HepG2 (cell line): Measurements from ENCODE around the gene TRIM54. TPM values are rescaled to one million over a fixed set of nuclear protein-coding genes. Genes with fewer than 3 reads are reported as not detected.

Experiments
- ATAC-seq: fragments of 200-7000 bp; cut with Tn5 transposase; 3 replicates; pipeline ENCODE4 v1.9.1; 2020; ENCODE audit warnings: mild to moderate bottlenecking, moderate library complexity
- BruUV-seq: library from RNA; stranded (reverse); fragments of 400-500 nt; replicated peaks from 2 replicates; lab custom pipeline; 2021; lab: Mats Ljungman, UMichigan
- CTCF ChIA-PET: fragments of 300-600 bp; formaldehyde crosslinking; extraction: SDS; loops from one replicate; lab custom pipeline; 2021; ENCODE audit warnings: low total read pairs, inconsistent platforms, low intra/inter-chr PET ratio; lab: Yijun Ruan, JAX
- POLR2A ChIA-PET: fragments of 350-600 bp; sonication (Branson Sonifier 250); formaldehyde crosslinking; loops from one replicate; lab custom pipeline; 2020; ENCODE audit warnings: antibody characterized with exemption, inconsistent platforms; lab: Yijun Ruan, JAX
- DNase-seq: peaks from one replicate; pipeline ENCODE4 v3.0.0-alpha.2; 2015; ENCODE audit warnings: low spot score
- FAIRE-seq: peaks from 3 replicates; lab custom pipeline; 2011; peaks lifted over from hg19 to GRCh38; lab: Jason Lieb, UNC
- H2AFZ ChIP-seq: one replicate; pipeline ENCODE4 v1.6.1; 2011; ENCODE audit warnings: low read length, inconsistent platforms
- H3K27ac ChIP-seq: fragments of 300-600 bp; 3 replicates; pipeline ENCODE4 v1.8.0; 2011; ENCODE audit warnings: mixed run types, mild to moderate bottlenecking, mixed read lengths, low read length, inconsistent platforms; ENCODE audit not compliant: insufficient read depth; ENCODE audit errors: extremely low read length
- H3K27me3 ChIP-seq, 2 experiments: fragments of 200-600 bp in 1 of 2; 2 replicates in 1 of 2; 3 replicates in 1 of 2; pipeline versions ENCODE4 v1.6.0 to v1.8.0; 2011; ENCODE audit warnings: low read length in 2 of 2, mild to moderate bottlenecking in 2 of 2, moderate library complexity in 2 of 2, inconsistent platforms in 1 of 2; ENCODE audit not compliant: insufficient read depth in 2 of 2, control insufficient read depth in 1 of 2
- H3K36me3 ChIP-seq, 2 experiments: fragments of 200-600 bp in 1 of 2; replicated peaks in 1 of 2; 2 replicates in 1 of 2; 3 replicates in 1 of 2; pipeline versions ENCODE4 v1.5.1 to v1.8.0; 2011; ENCODE audit warnings: low read length in 2 of 2, inconsistent platforms in 1 of 2; ENCODE audit not compliant: insufficient read depth in 2 of 2, control insufficient read depth in 1 of 2
- H3K4me1 ChIP-seq: 2 replicates; pipeline ENCODE4 v1.5.1; 2012; ENCODE audit warnings: low read length, inconsistent platforms; ENCODE audit not compliant: insufficient read depth
- H3K4me2 ChIP-seq: 2 replicates; pipeline ENCODE4 v1.6.0; 2011; ENCODE audit warnings: low read depth, low read length, inconsistent platforms
- H3K4me3 ChIP-seq, 3 experiments: fragments of 200-600 bp in 1 of 3; sonication (generic), shearing (Covaris generic) in 1 of 3; replicated peaks in 1 of 3; 2 replicates each; pipeline ENCODE4 v1.5.1; 2011 to 2016; ENCODE audit warnings: low read length in 3 of 3, inconsistent platforms in 2 of 3, low read depth in 2 of 3, mild to moderate bottlenecking in 2 of 3, control low read depth in 1 of 3, mixed read lengths in 1 of 3; ENCODE audit not compliant: insufficient read depth in 1 of 3
- H3K79me2 ChIP-seq: one replicate; pipeline ENCODE4 v1.6.1; 2011; ENCODE audit warnings: low read length, inconsistent platforms; ENCODE audit not compliant: insufficient read depth
- H3K9ac ChIP-seq: 2 replicates; pipeline ENCODE4 v1.6.0; 2011; ENCODE audit warnings: mild to moderate bottlenecking, low read depth, low read length, inconsistent platforms; ENCODE audit not compliant: insufficient read depth
- H3K9me3 ChIP-seq: 2 replicates; pipeline ENCODE4 v1.5.1; 2012; ENCODE audit warnings: mild to moderate bottlenecking, low read length
- H4K20me1 ChIP-seq: 2 replicates; pipeline ENCODE4 v1.6.0; 2011; ENCODE audit warnings: inconsistent platforms, mild to moderate bottlenecking, low read length, moderate library complexity; ENCODE audit not compliant: insufficient read depth
- ATF1 ChIP-seq: IDR thresholded peaks from 2 replicates; pipeline ENCODE4 v1.6.1; 2016; ENCODE audit warnings: mild to moderate bottlenecking, control low read depth
- CEBPG ChIP-seq: IDR thresholded peaks from 2 replicates; pipeline ENCODE4 v1.6.1; 2016
- GPN1 ChIP-seq: sonication (generic); formaldehyde crosslinking; IDR thresholded peaks from 2 replicates; pipeline ENCODE4 v1.5.1; 2020; ENCODE audit warnings: missing genetic modification reagents, borderline replicate concordance
- HMG20B ChIP-seq: conservative IDR thresholded peaks from 2 replicates; pipeline ENCODE4 v1.6.1; 2016; ENCODE audit warnings: missing genetic modification reagents, missing compliant biosample characterization
- IRX3 ChIP-seq: sonication (generic); formaldehyde crosslinking; IDR thresholded peaks from 2 replicates; pipeline ENCODE4 v1.8.1; 2023; ENCODE audit warnings: mild to moderate bottlenecking, low read depth, missing genetic modification reagents, borderline replicate concordance
- MAFF ChIP-seq: IDR thresholded peaks from 2 replicates; pipeline ENCODE4 v1.6.1; 2011; ENCODE audit warnings: low read depth, low read length, improper control_type of control experiment
- MAFK ChIP-seq, 2 experiments: IDR thresholded peaks in 1 of 2; conservative IDR thresholded peaks in 1 of 2; 2 replicates each; pipeline ENCODE4 v1.6.1; 2011; ENCODE audit warnings: improper control_type of control experiment in 2 of 2, low read length in 2 of 2
- NFYC ChIP-seq: IDR thresholded peaks from 2 replicates; pipeline ENCODE4 v1.6.1; 2016; ENCODE audit warnings: missing genetic modification reagents, missing compliant biosample characterization
- SNAPC2 ChIP-seq: sonication (generic); formaldehyde crosslinking; IDR thresholded peaks from 2 replicates; pipeline ENCODE4 v1.8.1; 2022; ENCODE audit warnings: mild to moderate bottlenecking, missing genetic modification reagents
- SRSF9 ChIP-seq: fragments of 200-400 bp; formaldehyde crosslinking; IDR thresholded peaks from 2 replicates; pipeline ENCODE4 v1.6.1; 2018; ENCODE audit warnings: borderline replicate concordance, mild to moderate bottlenecking, low read depth, low read length; ENCODE audit not compliant: insufficient read depth, poor library complexity, severe bottlenecking
- SSRP1 ChIP-seq: IDR thresholded peaks from 2 replicates; pipeline ENCODE4 v1.6.1; 2016; ENCODE audit warnings: control low read depth
- TEAD3 ChIP-seq: optimal IDR thresholded peaks from 2 replicates; pipeline ENCODE3; 2016; ENCODE audit warnings: borderline replicate concordance
- ZFP62 ChIP-seq: sonication (generic); formaldehyde crosslinking; IDR thresholded peaks from 2 replicates; pipeline ENCODE4 v1.4.0; 2020; ENCODE audit warnings: missing genetic modification reagents
- ZFY ChIP-seq: sonication (generic); formaldehyde crosslinking; IDR thresholded peaks from 2 replicates; pipeline ENCODE4 v1.4.0; 2020; ENCODE audit warnings: missing genetic modification reagents
- ZNF562 ChIP-seq: sonication (generic); formaldehyde crosslinking; IDR thresholded peaks from 2 replicates; pipeline ENCODE4 v1.8.0; 2022; ENCODE audit warnings: missing genetic modification reagents, borderline replicate concordance
- WGBS: methylation state at CpG from one replicate; pipeline ENCODE4 v1.1.6; 2017; ENCODE audit warnings: low lambda C conversion rate; 5-methylcytosine and 5-hydroxymethylcytosine counted together
- in situ Hi-C: cut with HindIII; loops from 2 replicates; pipeline ENCODE4 v1.10.0; 2017; ENCODE audit warnings: low pct_unique_long_range_greater_than_20kb; ENCODE audit not compliant: extremely low pct_ligation_motif_present
- intact Hi-C: fragments of 100-400 bp; cut with micrococcal nuclease; formaldehyde crosslinking; loops from one replicate; pipeline ENCODE4 v1.10.0; 2022; ENCODE audit not compliant: unreplicated experiment
- polyA plus RNA-seq, 8 experiments: library from polyadenylated mRNA; depleted of rRNA in 3 of 8; stranded (reverse) in 7 of 8; unstranded in 1 of 8; fragments of >200 nt; fragmentation: Illumina TruSeq in 4 of 8; extraction: Trizol in 4 of 8; gene quantifications; 2 replicates each; pipeline versions ENCODE4 v1.2.1 to v1.2.3, GENCODE V29; 2011 to 2016; ENCODE audit warnings: low read depth in 4 of 8, missing spikeins in 1 of 8, mixed read lengths in 1 of 8; ENCODE audit not compliant: insufficient read depth in 1 of 8
- total RNA-seq, 5 experiments: library from RNA; depleted of rRNA; stranded (reverse); fragments of >200 nt; fragmentation: Illumina TruSeq; extraction: Trizol; gene quantifications; 2 replicates each; pipeline ENCODE4 v1.2.3, GENCODE V29; 2016; ENCODE audit warnings: low read depth in 1 of 5
- TF ChIP-seq, protein P1 (sequence below): sonication (generic); formaldehyde crosslinking; IDR thresholded peaks from 2 replicates; pipeline ENCODE4 v1.4.0; 2020; ENCODE audit warnings: missing genetic modification reagents, borderline replicate concordance
- TF ChIP-seq, protein P2 (sequence below): sonication (generic); formaldehyde crosslinking; IDR thresholded peaks from 2 replicates; pipeline ENCODE4 v1.9.0; 2022; ENCODE audit warnings: missing genetic modification reagents, mild to moderate bottlenecking, borderline replicate concordance
- TF ChIP-seq, protein P3 (sequence below): sonication (generic); formaldehyde crosslinking; IDR thresholded peaks from 2 replicates; pipeline ENCODE4 v1.5.0; 2020; ENCODE audit warnings: mild to moderate bottlenecking, missing genetic modification reagents

TRIM54 gene
- total and polyA plus RNA-seq, 2 of the 13 experiments (the other 11 are each of a cell fraction or from before 2014, with no cell fraction given), result 0.07 to 0.13 TPM

DNA sequence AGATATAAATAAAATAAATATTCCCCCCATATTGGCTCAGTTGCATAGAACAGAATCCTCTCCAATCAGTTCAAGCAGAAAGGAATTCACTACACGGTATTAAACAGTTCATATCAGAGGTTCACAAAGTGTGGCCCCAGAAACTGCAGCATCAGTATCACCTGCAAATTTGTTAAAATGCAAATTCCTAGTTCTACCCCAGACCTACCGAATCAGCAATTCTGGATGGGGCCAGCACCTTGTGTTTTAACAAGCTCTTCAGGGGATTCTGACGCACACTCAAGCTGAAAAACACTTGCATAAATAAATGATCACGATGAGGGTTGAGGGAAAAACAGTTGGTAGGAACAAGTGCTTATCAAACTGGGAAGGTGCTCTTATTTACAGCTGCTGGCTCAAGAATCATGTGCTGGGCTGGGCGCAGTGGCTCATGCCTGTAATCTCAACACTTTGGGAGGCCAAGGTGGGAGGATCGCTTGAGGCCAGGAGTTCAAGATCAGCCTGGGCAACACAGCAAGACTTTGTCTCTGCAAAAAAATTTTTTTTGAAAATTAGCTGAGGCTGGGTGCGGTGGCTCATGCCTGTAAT, 68.0 kb downstream of the TRIM54 start (continued):
- no peak for TF ChIP-seq ZFP62 (CRISPR knock-in tag)

DNA sequence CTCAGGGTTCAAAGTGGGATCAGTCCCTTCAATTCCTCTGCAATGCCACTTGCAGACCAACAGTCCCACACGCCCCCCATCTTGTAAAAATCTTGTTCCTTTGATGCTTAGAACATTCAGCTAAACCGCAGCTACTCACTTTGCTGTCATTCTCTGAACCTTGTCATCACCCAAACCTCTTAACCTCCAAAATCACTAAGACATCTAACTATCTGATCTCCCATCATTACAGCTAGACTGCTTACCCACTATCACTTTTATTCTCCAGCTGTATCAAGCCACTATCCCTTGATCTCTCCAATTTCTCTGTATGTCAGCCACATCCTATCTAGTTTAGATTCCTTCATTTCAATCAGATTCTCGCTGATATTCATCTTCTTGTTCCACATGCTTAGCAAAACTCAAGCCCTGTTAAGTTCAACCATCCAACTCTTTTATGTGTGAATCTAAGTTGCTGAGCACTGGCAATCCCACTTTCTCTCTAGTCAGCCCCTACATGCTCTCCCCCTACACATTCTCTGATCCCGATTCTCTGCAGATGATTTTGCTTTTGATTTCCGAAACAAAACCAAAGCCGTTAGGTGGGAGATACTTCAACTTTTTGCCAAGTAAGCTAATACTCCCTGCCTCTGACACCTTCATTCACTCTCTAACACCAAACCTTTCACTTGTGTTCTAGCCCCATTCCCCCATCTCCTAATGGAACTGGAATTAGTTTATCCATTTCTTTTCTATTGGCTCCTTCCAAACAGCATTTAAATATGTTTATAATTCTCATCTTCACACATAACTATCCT, 69.8 kb downstream of the TRIM54 start:
- Histone ChIP-seq H3K27ac (no peak overlapping the region), H3K27me3 (no peaks in the 10 kb centered on the region; a peak in 1 of 5 replicates), H3K79me2 (peaks cover 88% of the 10 kb centered on the region), H3K4me2 (no peak overlapping the region), H3K9me3 (no peaks in the 10 kb centered on the region), H2AFZ (no peak overlapping the region), H3K9ac (no peak overlapping the region), H3K4me3 (no peak overlapping the region), H3K4me1 (peaks cover 49% of the 10 kb centered on the region), H4K20me1 (no peaks in the 10 kb centered on the region), H3K36me3 (peaks cover 1 to 5% of the 10 kb centered on the region in 2 experiments; a peak in 2 of 5 replicates)
- WGBS, result 98% methylated on average over 6 of the region's 6 CpGs
- intact Hi-C loops, result no loop called here
- POLR2A ChIA-PET, result interaction anchor here (1.6 to 4.1 kb wide), 3 partner anchors 9 to 29 kb away, joined by 5 to 73 read pairs (median 29); partner anchors contain the start of gene MPV17
- DNase-seq (no peak), FAIRE-seq (no peak), ATAC-seq (no peak)
- in situ Hi-C loops, result no loop called here
- no TSS peak for BruUV-seq
- CTCF ChIA-PET, result no interaction called here
- no peak for TF ChIP-seq SSRP1 (CRISPR knock-in tag)
- TF ChIP-seq ZNF562 (CRISPR knock-in tag), result no peak
- TF ChIP-seq ATF1, result 0 out of 2 replicates have a peak, but pooled peaks have one; percentile 22
- no peak for TF ChIP-seq ZFY (CRISPR knock-in tag)
- no peak for TF ChIP-seq TEAD3 (CRISPR knock-in tag)
- TF ChIP-seq NFYC (CRISPR knock-in tag), result no peak
- TF ChIP-seq, protein P1, sequence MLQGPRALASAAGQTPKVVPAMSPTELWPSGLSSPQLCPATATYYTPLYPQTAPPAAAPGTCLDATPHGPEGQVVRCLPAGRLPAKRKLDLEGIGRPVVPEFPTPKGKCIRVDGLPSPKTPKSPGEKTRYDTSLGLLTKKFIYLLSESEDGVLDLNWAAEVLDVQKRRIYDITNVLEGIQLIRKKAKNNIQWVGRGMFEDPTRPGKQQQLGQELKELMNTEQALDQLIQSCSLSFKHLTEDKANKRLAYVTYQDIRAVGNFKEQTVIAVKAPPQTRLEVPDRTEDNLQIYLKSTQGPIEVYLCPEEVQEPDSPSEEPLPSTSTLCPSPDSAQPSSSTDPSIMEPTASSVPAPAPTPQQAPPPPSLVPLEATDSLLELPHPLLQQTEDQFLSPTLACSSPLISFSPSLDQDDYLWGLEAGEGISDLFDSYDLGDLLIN (CRISPR knock-in tag), result no peak
- no peak for TF ChIP-seq SNAPC2 (CRISPR knock-in tag)
- TF ChIP-seq, protein P2, sequence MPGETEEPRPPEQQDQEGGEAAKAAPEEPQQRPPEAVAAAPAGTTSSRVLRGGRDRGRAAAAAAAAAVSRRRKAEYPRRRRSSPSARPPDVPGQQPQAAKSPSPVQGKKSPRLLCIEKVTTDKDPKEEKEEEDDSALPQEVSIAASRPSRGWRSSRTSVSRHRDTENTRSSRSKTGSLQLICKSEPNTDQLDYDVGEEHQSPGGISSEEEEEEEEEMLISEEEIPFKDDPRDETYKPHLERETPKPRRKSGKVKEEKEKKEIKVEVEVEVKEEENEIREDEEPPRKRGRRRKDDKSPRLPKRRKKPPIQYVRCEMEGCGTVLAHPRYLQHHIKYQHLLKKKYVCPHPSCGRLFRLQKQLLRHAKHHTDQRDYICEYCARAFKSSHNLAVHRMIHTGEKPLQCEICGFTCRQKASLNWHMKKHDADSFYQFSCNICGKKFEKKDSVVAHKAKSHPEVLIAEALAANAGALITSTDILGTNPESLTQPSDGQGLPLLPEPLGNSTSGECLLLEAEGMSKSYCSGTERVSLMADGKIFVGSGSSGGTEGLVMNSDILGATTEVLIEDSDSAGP, result no peak
- TF ChIP-seq MAFK (conservative IDR thresholded peaks at IDR 0.05 in 1 of 2, IDR thresholded peaks at IDR 0.05 in 1 of 2; ENCODE audit: low read length in 2 of 2), result peak; percentile 81 to 83
- TF ChIP-seq GPN1, result no peak
- TF ChIP-seq IRX3 (CRISPR knock-in tag), result no peak
- TF ChIP-seq, protein P3, sequence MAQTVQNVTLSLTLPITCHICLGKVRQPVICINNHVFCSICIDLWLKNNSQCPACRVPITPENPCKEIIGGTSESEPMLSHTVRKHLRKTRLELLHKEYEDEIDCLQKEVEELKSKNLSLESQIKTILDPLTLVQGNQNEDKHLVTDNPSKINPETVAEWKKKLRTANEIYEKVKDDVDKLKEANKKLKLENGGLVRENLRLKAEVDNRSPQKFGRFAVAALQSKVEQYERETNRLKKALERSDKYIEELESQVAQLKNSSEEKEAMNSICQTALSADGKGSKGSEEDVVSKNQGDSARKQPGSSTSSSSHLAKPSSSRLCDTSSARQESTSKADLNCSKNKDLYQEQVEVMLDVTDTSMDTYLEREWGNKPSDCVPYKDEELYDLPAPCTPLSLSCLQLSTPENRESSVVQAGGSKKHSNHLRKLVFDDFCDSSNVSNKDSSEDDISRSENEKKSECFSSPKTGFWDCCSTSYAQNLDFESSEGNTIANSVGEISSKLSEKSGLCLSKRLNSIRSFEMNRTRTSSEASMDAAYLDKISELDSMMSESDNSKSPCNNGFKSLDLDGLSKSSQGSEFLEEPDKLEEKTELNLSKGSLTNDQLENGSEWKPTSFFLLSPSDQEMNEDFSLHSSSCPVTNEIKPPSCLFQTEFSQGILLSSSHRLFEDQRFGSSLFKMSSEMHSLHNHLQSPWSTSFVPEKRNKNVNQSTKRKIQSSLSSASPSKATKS (CRISPR knock-in tag), result no peak
- peak; percentile 75 for TF ChIP-seq MAFF
- TF ChIP-seq SRSF9, result no peak
- no peak for TF ChIP-seq CEBPG (CRISPR knock-in tag)
- no peak for TF ChIP-seq HMG20B
